Left lobe of liver (tissue), 2 donors: Measurements from ENCODE around the gene ADAMTS16. TPM values are rescaled to one million over a fixed set of nuclear protein-coding genes. Genes with fewer than 3 reads are reported as not detected.
A peak's percentile ranks its signal among the peaks of the same experiment; 100 is the strongest.

Experiments used
- ATAC-seq: fragments of 200-7000 bp; cut with Tn5 transposase; one replicate; pipeline ENCODE4 v1.9.1; 2020; ENCODE audit warnings: mild to moderate bottlenecking, moderate library complexity
- DNase-seq: peaks from one replicate; pipeline ENCODE4 v3.0.0-alpha.2; 2020; ENCODE audit warnings: low spot score
- total RNA-seq: library from RNA; stranded (reverse); gene quantifications from one replicate; pipeline ENCODE4 v1.2.1, GENCODE V29; 2021
- donor health status: DM: no; HTN: no; CAD: no; lungs with moderate emphysema.
- donor health status: DM: no; HTN: yes; CAD: no.

The ADAMTS16 gene
- total RNA-seq, 1 donor from 2014 or later, result not detected

GRCh38 chr5:5335107-5335506, 195.0 kb downstream of the ADAMTS16 start:
- ATAC-seq (no peak), DNase-seq (no peak)

- DNase-seq (no peak), ATAC-seq (peak; percentile 79)
Measured at GRCh38 chr5:5335700-5336264, 195.7 kb downstream of the ADAMTS16 start.

- ATAC-seq (no peak), DNase-seq (no peak)
Measured at GRCh38 chr5:5339257-5339656, 199.1 kb downstream of the ADAMTS16 start.

GRCh38 chr5:5340206-5340729, 200.1 kb downstream of the ADAMTS16 start:
- no peak for ATAC-seq
- DNase-seq, result no peak

GRCh38 chr5:5341531-5342292, 201.6 kb downstream of the ADAMTS16 start:
- no peak for DNase-seq
- ATAC-seq, result no peak

- ATAC-seq, result no peak
- no peak for DNase-seq
Measured at GRCh38 chr5:5342784-5343183, 202.7 kb downstream of the ADAMTS16 start.

- ATAC-seq (no peak), DNase-seq (no peak)
Measured at GRCh38 chr5:5343568-5343967, 203.4 kb downstream of the ADAMTS16 start.

GRCh38 chr5:5344051-5344571, 204.0 kb downstream of the ADAMTS16 start:
- ATAC-seq (no peak), DNase-seq (no peak)

GRCh38 chr5:5344606-5345005, 204.5 kb downstream of the ADAMTS16 start:
- ATAC-seq (no peak), DNase-seq (no peak)

GRCh38 chr5:5347442-5347841, 207.3 kb downstream of the ADAMTS16 start:
- ATAC-seq, result no peak
- DNase-seq, result no peak

- ATAC-seq, result no peak
- DNase-seq, result no peak
Measured at GRCh38 chr5:5348135-5348534, 208.0 kb downstream of the ADAMTS16 start.

GRCh38 chr5:5348576-5348975, 208.4 kb downstream of the ADAMTS16 start:
- ATAC-seq, result no peak

GRCh38 chr5:5350101-5350500, 210.0 kb downstream of the ADAMTS16 start:
- DNase-seq (no peak), ATAC-seq (no peak)

More at GRCh38 chr5:5348576-5348975, 208.4 kb downstream of the ADAMTS16 start:
- DNase-seq, result no peak

GRCh38 chr5:5351288-5351979, 211.3 kb downstream of the ADAMTS16 start:
- ATAC-seq, result peak; percentile 89
- DNase-seq, result no peak

GRCh38 chr5:5352675-5353074, 212.5 kb downstream of the ADAMTS16 start:
- DNase-seq (no peak), ATAC-seq (no peak)

GRCh38 chr5:5353681-5354080, 213.6 kb downstream of the ADAMTS16 start:
- ATAC-seq (no peak), DNase-seq (no peak)

GRCh38 chr5:5356765-5357164, 216.6 kb downstream of the ADAMTS16 start:
- DNase-seq (no peak), ATAC-seq (peak; percentile 25)

GRCh38 chr5:5359618-5360017, 219.5 kb downstream of the ADAMTS16 start:
- no peak for DNase-seq
- no peak for ATAC-seq

GRCh38 chr5:5360363-5360940, 220.3 kb downstream of the ADAMTS16 start:
- no peak for DNase-seq
- ATAC-seq, result no peak

- ATAC-seq (peak; percentile 91), DNase-seq (peak; percentile 61)
Measured at GRCh38 chr5:5360941-5361520, 220.9 kb downstream of the ADAMTS16 start.

- peak; percentile 24 for ATAC-seq
- DNase-seq, result no peak
Measured at GRCh38 chr5:5363045-5363444, 222.9 kb downstream of the ADAMTS16 start.
